HG02623 (cell line): ENCODE data around the gene ZSCAN16.
A peak's percentile ranks its signal among the peaks of the same experiment; 100 is the strongest.
"Not testable (repeated sequence)": the region's sequence is repeated elsewhere in the genome, so short reads cannot be mapped to it uniquely, and the experiment has no call there.

Experiments used
- ATAC-seq: cut with Tn5 transposase; IDR thresholded peaks from one replicate; pipeline ENCODE4 v1.9.1; 2021; ENCODE audit warnings: moderate library complexity; ENCODE audit not compliant: unreplicated experiment

ZSCAN16 gene

GRCh38 chr6:28124350-28124970 is at the start of gene ZSCAN16:
Gene ZSCAN16 (plus strand): TSS chr6:28124609. CDS start chr6:28125444, 835 bp downstream.
- peak; percentile 99 for ATAC-seq

- ATAC-seq: no peak
Measured at GRCh38 chr6:28078050-28078449, 46.4 kb upstream of the ZSCAN16 start.

- no peak for ATAC-seq
Measured at GRCh38 chr6:28078836-28079235, 45.6 kb upstream of the ZSCAN16 start.

- ATAC-seq: not testable (repeated sequence)
Measured at GRCh38 chr6:28080381-28080630, 44.1 kb upstream of the ZSCAN16 start, which contains the start of gene ZNF165. Gene ZNF165 (plus strand): TSS chr6:28080568. CDS start chr6:28085481, 4,913 bp downstream.

GRCh38 chr6:28080631-28081485 is 43.6 kb upstream of the ZSCAN16 start:
- peak; percentile 76 for ATAC-seq

GRCh38 chr6:28081486-28081751 is 43.0 kb upstream of the ZSCAN16 start:
- peak; percentile 45 for ATAC-seq

- ATAC-seq: no peak
Measured at GRCh38 chr6:28082939-28083338, 41.5 kb upstream of the ZSCAN16 start.

- ATAC-seq: no peak
Measured at GRCh38 chr6:28089054-28089453, 35.4 kb upstream of the ZSCAN16 start.

GRCh38 chr6:28090917-28091586 is 33.4 kb upstream of the ZSCAN16 start:
- no peak for ATAC-seq

- ATAC-seq: not testable (repeated sequence)
Measured at GRCh38 chr6:28102222-28102621, 22.2 kb upstream of the ZSCAN16 start.

GRCh38 chr6:28102699-28103098 is 21.7 kb upstream of the ZSCAN16 start:
- ATAC-seq: not testable (repeated sequence)

- ATAC-seq: peak; percentile 98
Measured at GRCh38 chr6:28104392-28105244, 19.8 kb upstream of the ZSCAN16 start.

GRCh38 chr6:28105245-28105639 is 19.2 kb upstream of the ZSCAN16 start:
- ATAC-seq: peak; percentile 19

GRCh38 chr6:28107506-28107905 is 16.9 kb upstream of the ZSCAN16 start:
- no peak for ATAC-seq

GRCh38 chr6:28111964-28112363 is 12.4 kb upstream of the ZSCAN16 start:
- no peak for ATAC-seq

- no peak for ATAC-seq
Measured at GRCh38 chr6:28115799-28116198, 8.6 kb upstream of the ZSCAN16 start.

GRCh38 chr6:28117386-28118050 is 6.9 kb upstream of the ZSCAN16 start:
- no peak for ATAC-seq

- no peak for ATAC-seq
Measured at GRCh38 chr6:28118217-28118616, 6.2 kb upstream of the ZSCAN16 start.

- ATAC-seq: no peak
Measured at GRCh38 chr6:28121876-28122275, 2.5 kb upstream of the ZSCAN16 start.

GRCh38 chr6:28122283-28122682 is 2.1 kb upstream of the ZSCAN16 start:
- ATAC-seq: not testable (repeated sequence)

GRCh38 chr6:28124971-28125353 is 553 bp downstream of the ZSCAN16 start:
- ATAC-seq: no peak
